Bronchial epithelial cell (primary cell): ENCODE measurements around the gene PLOD2. TPM values are rescaled to one million over a fixed set of nuclear protein-coding genes. Genes with fewer than 3 reads are reported as not detected.

Experiments used
- DNase-seq: peaks from one replicate; pipeline ENCODE4 v3.0.0-alpha.2; 2010; ENCODE audit warnings: low read depth
- FAIRE-seq: peaks from 2 replicates; lab custom pipeline; 2011; peaks lifted over from hg19 to GRCh38; lab: Jason Lieb, UNC
- H3K27me3 ChIP-seq: 2 replicates; pipeline ENCODE4 v1.5.1; 2011; ENCODE audit warnings: low read length; ENCODE audit not compliant: control insufficient read depth, insufficient read depth
- H3K36me3 ChIP-seq: 2 replicates; pipeline ENCODE4 v1.5.1; 2011; ENCODE audit warnings: low read length; ENCODE audit not compliant: control insufficient read depth, insufficient read depth
- H3K4me3 ChIP-seq: 2 replicates; pipeline ENCODE4 v1.5.1; 2011; ENCODE audit warnings: mild to moderate bottlenecking, low read depth, low read length, control low read depth
- CTCF ChIP-seq: IDR thresholded peaks from 2 replicates; pipeline ENCODE4 v1.5.1; 2011; ENCODE audit warnings: mild to moderate bottlenecking, moderate library complexity, low read length, control low read depth, inconsistent platforms; ENCODE audit not compliant: insufficient read depth, severe bottlenecking
- total RNA-seq: library from RNA; depleted of rRNA; stranded (reverse); fragments of >200 nt; gene quantifications from 2 replicates; pipeline ENCODE4 v1.2.1, GENCODE V29; 2014

The PLOD2 gene
- total RNA-seq, 1 donor from 2014 or later: 36.6 TPM

DNA sequence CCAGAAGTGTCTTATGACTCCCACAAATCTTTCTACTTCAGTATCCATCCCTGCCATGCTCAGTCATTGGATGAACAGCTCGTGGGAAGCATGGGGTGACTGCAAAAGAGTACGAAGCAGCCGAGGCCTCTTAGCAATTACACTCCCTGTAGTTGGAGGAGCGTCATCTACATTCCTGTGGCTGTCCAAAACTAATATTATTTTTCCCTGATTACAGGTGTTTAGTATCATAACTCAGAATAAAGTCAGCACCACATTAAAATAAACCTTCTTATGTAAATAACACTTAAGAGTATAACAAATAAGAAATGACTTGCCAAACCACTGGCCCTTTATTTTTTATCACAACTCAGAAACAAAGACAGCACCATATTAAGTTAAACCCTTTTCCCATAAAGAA is 141.5 kb downstream of the PLOD2 start:
- Histone ChIP-seq H3K36me3 (no peaks in the 10 kb centered on the region), H3K27me3 (no peaks in the 10 kb centered on the region), H3K4me3 (no peak overlapping the region)
- TF ChIP-seq CTCF: no peak
- FAIRE-seq (no peak), DNase-seq (no peak)

Other genes starting within 250 kb of the PLOD2 start
- gene PLSCR4, start 89.9 kb upstream of the PLOD2 start, total RNA-seq: under 0.01 and 0.26 TPM in 2 replicates